H1 (cell line): Measurements from ENCODE around the gene ITM2B.

Experiments
- EP300 ChIP-seq, 2 experiments: IDR thresholded peaks; 1 replicate in 1 of 2; 2 replicates in 1 of 2; pipeline ENCODE4 v1.6.1; 2011 to 2012; ENCODE audit warnings: low read depth in 2 of 2, low read length in 2 of 2, mild to moderate bottlenecking in 2 of 2, borderline replicate concordance in 1 of 2, inconsistent platforms in 1 of 2, moderate library complexity in 1 of 2
- POLR2A ChIP-seq, 2 experiments: IDR thresholded peaks; 1 replicate in 1 of 2; 2 replicates in 1 of 2; pipeline ENCODE4 v1.6.1; 2011; ENCODE audit warnings: low read depth in 2 of 2, low read length in 2 of 2, mild to moderate bottlenecking in 2 of 2; ENCODE audit errors: control extremely low read depth in 1 of 2
- SIN3A ChIP-seq, 2 experiments: IDR thresholded peaks in 1 of 2; conservative IDR thresholded peaks in 1 of 2; 2 replicates each; pipeline ENCODE4 v1.6.1; 2011 to 2012; ENCODE audit warnings: low read length in 2 of 2, improper control_type of control experiment in 1 of 2, low read depth in 1 of 2, mild to moderate bottlenecking in 1 of 2
- SUZ12 ChIP-seq: fragments of 200-600 bp; sonication (generic); IDR thresholded peaks from 2 replicates; pipeline ENCODE4 v1.6.1; 2012; ENCODE audit warnings: mild to moderate bottlenecking, inconsistent platforms, low read length, moderate library complexity, mixed read lengths
- TAF1 ChIP-seq: IDR thresholded peaks from 2 replicates; pipeline ENCODE4 v1.6.1; 2011; ENCODE audit warnings: mild to moderate bottlenecking, low read depth, low read length
- YY1 ChIP-seq: IDR thresholded peaks from 2 replicates; pipeline ENCODE4 v1.6.1; 2011; ENCODE audit warnings: low read depth, mild to moderate bottlenecking, low read length
- TF ChIP-seq, protein P1 (sequence below): IDR thresholded peaks from 2 replicates; pipeline ENCODE4 v1.6.1; 2012; ENCODE audit warnings: inconsistent platforms
- TF ChIP-seq, protein P2 (sequence below), 3 experiments: IDR thresholded peaks; 1 replicate in 2 of 3; 2 replicates in 1 of 3; pipeline versions ENCODE4 v1.5.1 to v1.6.1; 2011; ENCODE audit warnings: low read length in 3 of 3, mild to moderate bottlenecking in 3 of 3, inconsistent platforms in 2 of 3, low read depth in 1 of 3, moderate library complexity in 1 of 3; ENCODE audit not compliant: insufficient read depth in 1 of 3; ENCODE audit errors: control extremely low read depth in 1 of 3
- TF ChIP-seq, protein P3 (sequence below): IDR thresholded peaks from 2 replicates; pipeline ENCODE4 v1.6.1; 2011; ENCODE audit warnings: low read length, improper control_type of control experiment

GRCh38 chr13:48220981-48221685 is 11.9 kb upstream of the ITM2B start:
- TF ChIP-seq TAF1 (no peak), SIN3A (conservative IDR thresholded peaks at IDR 0.05 in 1 of 2, IDR thresholded peaks at IDR 0.05 in 1 of 2; ENCODE audit: low read depth in 1 of 2, low read length in 2 of 2) (no peak), SUZ12 (no peak), YY1 (no peak), POLR2A (IDR thresholded peaks at IDR 0.05; ENCODE audit: control extremely low read depth in 1 of 2, low read depth in 2 of 2, low read length in 2 of 2) (no peak), EP300 (IDR thresholded peaks at IDR 0.05; ENCODE audit: borderline replicate concordance in 1 of 2, low read depth in 2 of 2, low read length in 2 of 2) (no peak)
- TF ChIP-seq, protein P1, sequence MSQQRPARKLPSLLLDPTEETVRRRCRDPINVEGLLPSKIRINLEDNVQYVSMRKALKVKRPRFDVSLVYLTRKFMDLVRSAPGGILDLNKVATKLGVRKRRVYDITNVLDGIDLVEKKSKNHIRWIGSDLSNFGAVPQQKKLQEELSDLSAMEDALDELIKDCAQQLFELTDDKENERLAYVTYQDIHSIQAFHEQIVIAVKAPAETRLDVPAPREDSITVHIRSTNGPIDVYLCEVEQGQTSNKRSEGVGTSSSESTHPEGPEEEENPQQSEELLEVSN, result no peak
- TF ChIP-seq, protein P2, sequence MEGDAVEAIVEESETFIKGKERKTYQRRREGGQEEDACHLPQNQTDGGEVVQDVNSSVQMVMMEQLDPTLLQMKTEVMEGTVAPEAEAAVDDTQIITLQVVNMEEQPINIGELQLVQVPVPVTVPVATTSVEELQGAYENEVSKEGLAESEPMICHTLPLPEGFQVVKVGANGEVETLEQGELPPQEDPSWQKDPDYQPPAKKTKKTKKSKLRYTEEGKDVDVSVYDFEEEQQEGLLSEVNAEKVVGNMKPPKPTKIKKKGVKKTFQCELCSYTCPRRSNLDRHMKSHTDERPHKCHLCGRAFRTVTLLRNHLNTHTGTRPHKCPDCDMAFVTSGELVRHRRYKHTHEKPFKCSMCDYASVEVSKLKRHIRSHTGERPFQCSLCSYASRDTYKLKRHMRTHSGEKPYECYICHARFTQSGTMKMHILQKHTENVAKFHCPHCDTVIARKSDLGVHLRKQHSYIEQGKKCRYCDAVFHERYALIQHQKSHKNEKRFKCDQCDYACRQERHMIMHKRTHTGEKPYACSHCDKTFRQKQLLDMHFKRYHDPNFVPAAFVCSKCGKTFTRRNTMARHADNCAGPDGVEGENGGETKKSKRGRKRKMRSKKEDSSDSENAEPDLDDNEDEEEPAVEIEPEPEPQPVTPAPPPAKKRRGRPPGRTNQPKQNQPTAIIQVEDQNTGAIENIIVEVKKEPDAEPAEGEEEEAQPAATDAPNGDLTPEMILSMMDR (IDR thresholded peaks at IDR 0.05; ENCODE audit: control extremely low read depth in 1 of 3, insufficient read depth in 1 of 3, low read depth in 1 of 3, low read length in 3 of 3), result no peak
- TF ChIP-seq, protein P3, sequence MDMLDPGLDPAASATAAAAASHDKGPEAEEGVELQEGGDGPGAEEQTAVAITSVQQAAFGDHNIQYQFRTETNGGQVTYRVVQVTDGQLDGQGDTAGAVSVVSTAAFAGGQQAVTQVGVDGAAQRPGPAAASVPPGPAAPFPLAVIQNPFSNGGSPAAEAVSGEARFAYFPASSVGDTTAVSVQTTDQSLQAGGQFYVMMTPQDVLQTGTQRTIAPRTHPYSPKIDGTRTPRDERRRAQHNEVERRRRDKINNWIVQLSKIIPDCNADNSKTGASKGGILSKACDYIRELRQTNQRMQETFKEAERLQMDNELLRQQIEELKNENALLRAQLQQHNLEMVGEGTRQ, result no peak
